Smooth muscle cell (in vitro differentiated cells): ENCODE data around the gene NR6A1. TPM values are rescaled to one million over a fixed set of nuclear protein-coding genes. Genes with fewer than 3 reads are reported as not detected.

ENCODE experiments used
- DNase-seq: peaks from one replicate; lab custom pipeline; 2025; ENCODE audit not compliant: unreplicated experiment; lab: John Stamatoyannopoulos, UW
- H2AFZ ChIP-seq: fragments of 200-600 bp; sonication (generic); 2 replicates; pipeline ENCODE4 v1.6.0; 2016; ENCODE audit warnings: antibody characterized with exemption, low read depth, mild to moderate bottlenecking
- H3F3A ChIP-seq: fragments of 200-600 bp; sonication (generic); 2 replicates; pipeline ENCODE4 v1.6.0; 2017; ENCODE audit warnings: antibody characterized with exemption, low read depth
- H3K27ac ChIP-seq: fragments of 200-600 bp; sonication (generic); 2 replicates; pipeline ENCODE4 v1.5.1; 2016; ENCODE audit warnings: low read depth, mild to moderate bottlenecking
- H3K27me3 ChIP-seq: fragments of 200-600 bp; sonication (generic); 2 replicates; pipeline ENCODE4 v1.6.1; 2016; ENCODE audit warnings: low read depth, mild to moderate bottlenecking
- H3K36me3 ChIP-seq: fragments of 200-600 bp; sonication (generic); 2 replicates; pipeline ENCODE4 v1.5.1; 2016; ENCODE audit warnings: low read depth
- H3K4me1 ChIP-seq: fragments of 200-600 bp; sonication (generic); 2 replicates; pipeline ENCODE4 v1.5.1; 2016; ENCODE audit warnings: low read depth
- H3K4me2 ChIP-seq: fragments of 200-600 bp; sonication (generic); 2 replicates; pipeline ENCODE4 v1.6.0; 2016; ENCODE audit warnings: mild to moderate bottlenecking
- H3K4me3 ChIP-seq: fragments of 200-600 bp; sonication (generic); 2 replicates; pipeline ENCODE4 v1.5.1; 2016; ENCODE audit warnings: mild to moderate bottlenecking
- H3K79me2 ChIP-seq: fragments of 200-600 bp; sonication (generic); 2 replicates; pipeline ENCODE4 v1.6.0; 2016; ENCODE audit warnings: low read depth, mild to moderate bottlenecking
- H3K9ac ChIP-seq: fragments of 200-600 bp; sonication (generic); 2 replicates; pipeline ENCODE4 v1.6.0; 2016; ENCODE audit warnings: low read depth
- H3K9me3 ChIP-seq: fragments of 200-600 bp; sonication (generic); replicated peaks from 2 replicates; pipeline ENCODE4 v1.5.1; 2016; ENCODE audit warnings: low read depth
- H4K20me1 ChIP-seq: fragments of 200-600 bp; sonication (generic); 2 replicates; pipeline ENCODE4 v1.6.0; 2016; ENCODE audit warnings: low read depth
- WGBS: methylation state at CpG from one replicate; pipeline ENCODE4 v1.1.7; 2016; ENCODE audit warnings: low lambda C conversion rate; 5-methylcytosine and 5-hydroxymethylcytosine counted together
- polyA plus RNA-seq: library from polyadenylated mRNA; unstranded; fragments of >200 nt; fragmentation: Nextera tagmentation; extraction: Ambion mirVana; gene quantifications from 2 replicates; pipeline ENCODE4 v1.2.1, GENCODE V29; 2016
- total RNA-seq: library from RNA; depleted of rRNA; stranded (reverse); fragments of >200 nt; gene quantifications from 2 replicates; pipeline ENCODE4 v1.2.3, GENCODE V29; 2014
- TF ChIP-seq, protein P1 (sequence below): fragments of 200-600 bp; sonication (generic); IDR thresholded peaks from 2 replicates; pipeline ENCODE4 v1.5.1; 2017; ENCODE audit warnings: borderline replicate concordance, mild to moderate bottlenecking, antibody characterized with exemption; ENCODE audit not compliant: insufficient read depth, poor library complexity, severe bottlenecking

Gene NR6A1
- total and polyA plus RNA-seq, 2 experiments from 2014 or later = 0.17 to 0.31 TPM

DNA sequence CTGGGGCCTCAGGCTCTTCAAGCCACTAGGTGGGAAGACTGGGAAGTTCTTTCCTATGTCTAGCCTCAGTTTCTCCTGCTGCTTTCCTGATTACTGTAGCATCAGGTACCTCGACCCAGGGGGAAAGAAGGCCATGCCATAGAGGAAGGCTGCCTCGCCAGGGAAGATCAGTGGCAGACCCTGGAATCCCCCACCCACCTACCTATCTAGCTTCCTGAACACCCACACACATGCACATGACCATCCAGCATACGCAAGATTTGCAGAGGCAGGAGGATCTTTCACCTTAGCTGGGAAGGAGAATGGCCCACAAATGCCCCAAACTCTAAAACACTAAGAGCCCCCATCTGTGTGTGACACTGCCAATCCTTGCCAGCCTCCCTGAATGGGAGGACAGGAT lies 271.9 kb downstream of the NR6A1 start:
- no peaks in the 10 kb centered on the region for H4K20me1 ChIP-seq
- H3K27me3 ChIP-seq = peaks cover 41% of the 10 kb centered on the region
- no peak overlapping the region for H3K4me3 ChIP-seq
- H3K4me2 ChIP-seq = no peak overlapping the region
- H2AFZ ChIP-seq = no peak overlapping the region
- 85% methylated on average over 3 of the region's 3 CpGs for WGBS
- no peaks in the 10 kb centered on the region for H3F3A ChIP-seq
- H3K27ac ChIP-seq = no peak overlapping the region
- H3K4me1 ChIP-seq = no peaks in the 10 kb centered on the region
- H3K36me3 ChIP-seq = no peaks in the 10 kb centered on the region
- H3K79me2 ChIP-seq = no peaks in the 10 kb centered on the region
- H3K9me3 ChIP-seq = no peaks in the 10 kb centered on the region
- TF ChIP-seq, protein P1, sequence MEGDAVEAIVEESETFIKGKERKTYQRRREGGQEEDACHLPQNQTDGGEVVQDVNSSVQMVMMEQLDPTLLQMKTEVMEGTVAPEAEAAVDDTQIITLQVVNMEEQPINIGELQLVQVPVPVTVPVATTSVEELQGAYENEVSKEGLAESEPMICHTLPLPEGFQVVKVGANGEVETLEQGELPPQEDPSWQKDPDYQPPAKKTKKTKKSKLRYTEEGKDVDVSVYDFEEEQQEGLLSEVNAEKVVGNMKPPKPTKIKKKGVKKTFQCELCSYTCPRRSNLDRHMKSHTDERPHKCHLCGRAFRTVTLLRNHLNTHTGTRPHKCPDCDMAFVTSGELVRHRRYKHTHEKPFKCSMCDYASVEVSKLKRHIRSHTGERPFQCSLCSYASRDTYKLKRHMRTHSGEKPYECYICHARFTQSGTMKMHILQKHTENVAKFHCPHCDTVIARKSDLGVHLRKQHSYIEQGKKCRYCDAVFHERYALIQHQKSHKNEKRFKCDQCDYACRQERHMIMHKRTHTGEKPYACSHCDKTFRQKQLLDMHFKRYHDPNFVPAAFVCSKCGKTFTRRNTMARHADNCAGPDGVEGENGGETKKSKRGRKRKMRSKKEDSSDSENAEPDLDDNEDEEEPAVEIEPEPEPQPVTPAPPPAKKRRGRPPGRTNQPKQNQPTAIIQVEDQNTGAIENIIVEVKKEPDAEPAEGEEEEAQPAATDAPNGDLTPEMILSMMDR = no peak
- no peak overlapping the region for H3K9ac ChIP-seq
- DNase-seq = no peak

DNA sequence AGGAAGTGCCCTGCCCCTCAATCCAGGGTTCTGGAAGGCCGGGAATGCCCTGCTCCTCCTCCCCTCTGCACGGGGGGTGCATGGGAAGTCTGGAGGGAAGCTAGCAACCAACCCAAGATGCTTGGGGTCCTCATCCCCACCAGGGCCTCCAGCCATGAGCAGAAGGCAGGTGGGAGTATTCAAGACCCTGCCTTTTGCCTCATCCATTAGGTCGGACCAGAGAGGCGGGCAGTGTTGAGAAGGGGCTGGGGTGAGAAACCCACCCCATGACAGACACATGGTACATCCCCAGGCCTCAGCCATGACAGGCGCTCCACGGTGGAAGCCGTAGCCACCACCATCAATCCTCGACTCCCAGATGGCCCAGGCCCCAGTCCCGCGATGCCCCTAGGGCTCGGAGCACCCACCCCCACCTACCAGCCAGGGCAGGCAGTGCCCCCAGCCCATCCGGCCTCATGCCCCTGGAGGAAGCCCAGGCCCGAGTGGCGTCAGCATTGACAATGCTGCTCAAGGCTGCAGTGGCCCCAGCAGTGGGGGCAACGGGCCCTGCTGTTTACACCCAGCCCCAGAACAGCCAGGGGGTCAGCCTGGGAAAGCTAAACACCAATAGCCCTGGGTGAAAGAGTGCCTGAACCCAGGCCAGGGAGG lies 272.5 kb downstream of the NR6A1 start:
- peaks cover 35% of the 10 kb centered on the region for H3K27me3 ChIP-seq
- 84% methylated on average over 15 of the region's 15 CpGs for WGBS

DNA sequence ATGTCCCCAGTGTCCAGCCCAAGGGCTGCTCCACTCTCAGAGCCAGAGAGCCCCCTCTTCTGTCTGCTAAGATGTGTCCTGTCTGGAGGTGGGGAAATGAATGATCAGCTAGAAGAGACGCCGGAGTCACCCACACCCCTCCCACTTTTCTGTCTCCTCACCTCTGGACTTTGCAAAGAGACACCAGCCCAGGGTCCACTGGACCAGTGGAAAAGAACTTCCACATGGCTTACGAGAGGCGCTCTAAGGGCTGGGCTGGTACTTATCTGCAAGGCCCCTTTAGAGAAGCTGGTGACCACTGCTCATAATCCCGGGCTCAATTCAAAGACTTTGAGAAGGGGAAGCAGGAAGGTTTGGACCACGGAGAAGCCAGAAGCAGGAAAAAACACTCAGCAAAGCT lies 273.1 kb downstream of the NR6A1 start:
- 71% methylated on average over 6 of the region's 6 CpGs for WGBS
- TF ChIP-seq, protein P1 = no peak

More for the DNA sequence above, 272.5 kb downstream of the NR6A1 start:
- Histone ChIP-seq H3K9ac (no peak overlapping the region), H3F3A (no peaks in the 10 kb centered on the region), H3K4me3 (no peak overlapping the region), H3K9me3 (no peaks in the 10 kb centered on the region), H2AFZ (no peak overlapping the region), H3K4me1 (no peaks in the 10 kb centered on the region), H4K20me1 (no peaks in the 10 kb centered on the region), H3K36me3 (no peaks in the 10 kb centered on the region), H3K4me2 (no peak overlapping the region), H3K79me2 (no peaks in the 10 kb centered on the region), H3K27ac (no peak overlapping the region)
- TF ChIP-seq, protein P1 = no peak
- DNase-seq = no peak

DNA sequence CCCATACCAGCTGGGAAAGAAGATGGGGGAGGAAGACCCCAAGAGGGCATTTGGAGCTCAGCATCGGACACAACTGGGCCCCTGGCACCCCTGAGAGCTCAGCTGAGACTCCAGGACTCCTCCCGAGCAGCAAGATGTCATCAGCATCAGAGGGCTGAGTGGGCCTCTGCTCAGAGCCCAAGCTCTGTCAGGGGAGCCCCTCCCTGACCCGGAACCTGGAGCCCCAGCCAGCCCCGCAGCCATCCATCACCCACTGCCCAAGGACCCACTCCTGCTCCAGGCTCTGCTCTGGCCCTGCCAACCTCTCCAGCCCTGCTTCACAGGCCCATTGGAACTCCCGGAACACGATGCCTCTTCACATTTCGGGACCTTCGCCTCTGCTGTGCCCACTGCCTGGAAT lies 273.7 kb downstream of the NR6A1 start:
- Histone ChIP-seq H3K27me3 (peaks cover 23% of the 10 kb centered on the region), H3K36me3 (no peaks in the 10 kb centered on the region)
- 91% methylated on average over 8 of the region's 8 CpGs for WGBS

More for the DNA sequence above, 273.1 kb downstream of the NR6A1 start:
- H4K20me1 ChIP-seq = no peaks in the 10 kb centered on the region
- H3K27ac ChIP-seq = no peak overlapping the region
- H2AFZ ChIP-seq = no peak overlapping the region
- H3K4me2 ChIP-seq = no peak overlapping the region
- no peaks in the 10 kb centered on the region for H3K9me3 ChIP-seq
- H3K27me3 ChIP-seq = peaks cover 29% of the 10 kb centered on the region
- no peaks in the 10 kb centered on the region for H3F3A ChIP-seq
- no peak overlapping the region for H3K9ac ChIP-seq
- H3K4me3 ChIP-seq = no peak overlapping the region
- no peaks in the 10 kb centered on the region for H3K79me2 ChIP-seq
- no peaks in the 10 kb centered on the region for H3K4me1 ChIP-seq
- DNase-seq = no peak
- H3K36me3 ChIP-seq = no peaks in the 10 kb centered on the region

More for the DNA sequence above, 273.7 kb downstream of the NR6A1 start:
- H3K9ac ChIP-seq = no peak overlapping the region
- H3K4me3 ChIP-seq = no peak overlapping the region
- no peaks in the 10 kb centered on the region for H3K79me2 ChIP-seq
- TF ChIP-seq, protein P1 = no peak
- no peaks in the 10 kb centered on the region for H4K20me1 ChIP-seq
- H3F3A ChIP-seq = no peaks in the 10 kb centered on the region
- no peak for DNase-seq
- no peak overlapping the region for H3K27ac ChIP-seq
- H3K4me1 ChIP-seq = no peaks in the 10 kb centered on the region
- no peak overlapping the region for H3K4me2 ChIP-seq
- no peak overlapping the region for H2AFZ ChIP-seq
- no peaks in the 10 kb centered on the region for H3K9me3 ChIP-seq
